Esophagus (tissue), 2 donors: Measurements from ENCODE around the gene ZNF804A. TPM values are rescaled to one million over a fixed set of nuclear protein-coding genes. Genes with fewer than 3 reads are reported as not detected.

Experiments
- H3K27ac ChIP-seq, 2 donors: one replicate each; pipeline ENCODE4 v1.5.1; 2013; ENCODE audit warnings: low read depth in 2 of 2, mild to moderate bottlenecking in 2 of 2, inconsistent platforms in 1 of 2, low read length in 1 of 2, moderate library complexity in 1 of 2
- H3K27me3 ChIP-seq, 2 donors: one replicate each; pipeline ENCODE4 v1.6.1; 2013; ENCODE audit warnings: low read length in 2 of 2, control low read depth in 1 of 2, mild to moderate bottlenecking in 1 of 2; ENCODE audit not compliant: insufficient read depth in 2 of 2, control insufficient read depth in 1 of 2
- H3K36me3 ChIP-seq, 2 donors: one replicate each; pipeline ENCODE4 v1.6.1; 2013; ENCODE audit warnings: low read length in 1 of 2; ENCODE audit not compliant: control insufficient read depth in 2 of 2, insufficient read depth in 2 of 2
- H3K4me1 ChIP-seq, 2 donors: one replicate each; pipeline ENCODE4 v1.6.1; 2013; ENCODE audit warnings: low read length in 1 of 2; ENCODE audit not compliant: control insufficient read depth in 2 of 2, insufficient read depth in 2 of 2
- H3K4me3 ChIP-seq, 2 donors: one replicate each; pipeline ENCODE4 v1.5.1; 2013; ENCODE audit warnings: low read length in 2 of 2, mild to moderate bottlenecking in 2 of 2, low read depth in 1 of 2, moderate library complexity in 1 of 2
- H3K9me3 ChIP-seq, 2 donors: one replicate each; pipeline ENCODE4 v1.6.1; 2013; ENCODE audit warnings: mild to moderate bottlenecking in 2 of 2, low read depth in 1 of 2, low read length in 1 of 2, moderate library complexity in 1 of 2; ENCODE audit not compliant: control insufficient read depth in 2 of 2, insufficient read depth in 1 of 2
- WGBS, 2 donors: extraction: QIAGEN DNeasy Blood & Tissue Kit; methylation state at CpG; one replicate each; pipeline ENCODE4 v1.1.7; 2013; 5-methylcytosine and 5-hydroxymethylcytosine counted together
- polyA plus RNA-seq, 2 donors: library from polyadenylated mRNA; stranded (reverse); fragments of 200-250 nt; gene quantifications; one replicate each; pipeline ENCODE4 v1.2.3, GENCODE V29; 2013
- donor health status: healthy with polysubstance abuse.
- donor health status: Bipolar disorder and iron deficiency.

ZNF804A gene
- polyA plus RNA-seq, 2 donors: 0.01 TPM; not detected in 1

GRCh38 chr2:184564092-184564491, 34.2 kb upstream of the ZNF804A start:
- Histone ChIP-seq H3K36me3 (no peaks in the 10 kb centered on the region), H3K27me3 (no peaks in the 10 kb centered on the region), H3K4me1 (no peaks in the 10 kb centered on the region), H3K4me3 (no peak overlapping the region), H3K27ac (no peak overlapping the region), H3K9me3 (peaks cover 11% of the 10 kb centered on the region in 2 donors)
- WGBS, 2 donors: 48 to 49% methylated on average over 1 of the region's 1 CpG

GRCh38 chr2:184566716-184567115, 31.6 kb upstream of the ZNF804A start:
- 71 to 79% methylated on average over 3 of the region's 3 CpGs for WGBS, 2 donors
- no peak overlapping the region for H3K27ac ChIP-seq
- no peaks in the 10 kb centered on the region for H3K9me3 ChIP-seq
- no peaks in the 10 kb centered on the region for H3K36me3 ChIP-seq
- H3K4me1 ChIP-seq: no peaks in the 10 kb centered on the region
- H3K4me3 ChIP-seq: no peak overlapping the region
- no peaks in the 10 kb centered on the region for H3K27me3 ChIP-seq

GRCh38 chr2:184577056-184577455, 21.3 kb upstream of the ZNF804A start:
- WGBS, 2 donors: 75 to 86% methylated on average over 1 of the region's 1 CpG
- H3K36me3 ChIP-seq: no peaks in the 10 kb centered on the region
- H3K27me3 ChIP-seq: no peaks in the 10 kb centered on the region
- H3K9me3 ChIP-seq: no peaks in the 10 kb centered on the region
- no peaks in the 10 kb centered on the region for H3K4me1 ChIP-seq
- H3K4me3 ChIP-seq: no peak overlapping the region
- H3K27ac ChIP-seq: no peak overlapping the region

GRCh38 chr2:184577743-184578142, 20.6 kb upstream of the ZNF804A start:
- Histone ChIP-seq H3K9me3 (no peaks in the 10 kb centered on the region), H3K27me3 (no peaks in the 10 kb centered on the region), H3K4me3 (no peak overlapping the region), H3K27ac (no peak overlapping the region), H3K36me3 (no peaks in the 10 kb centered on the region), H3K4me1 (no peaks in the 10 kb centered on the region)
- 54% methylated on average over 4 of the region's 4 CpGs for WGBS, 2 donors

- Histone ChIP-seq H3K4me1 (no peaks in the 10 kb centered on the region), H3K36me3 (no peaks in the 10 kb centered on the region), H3K4me3 (no peak overlapping the region), H3K27ac (no peak overlapping the region), H3K9me3 (no peaks in the 10 kb centered on the region), H3K27me3 (no peaks in the 10 kb centered on the region)
- WGBS, 2 donors: 82 to 84% methylated on average over 4 of the region's 4 CpGs
Observed at GRCh38 chr2:184579226-184579625, 19.1 kb upstream of the ZNF804A start.

GRCh38 chr2:184581391-184581790, 16.9 kb upstream of the ZNF804A start:
- no peaks in the 10 kb centered on the region for H3K27me3 ChIP-seq
- H3K4me1 ChIP-seq: no peaks in the 10 kb centered on the region
- H3K9me3 ChIP-seq: no peaks in the 10 kb centered on the region
- no peaks in the 10 kb centered on the region for H3K36me3 ChIP-seq
- WGBS, 2 donors: 90 to 91% methylated on average over 1 of the region's 1 CpG
- no peak overlapping the region for H3K27ac ChIP-seq
- H3K4me3 ChIP-seq: no peak overlapping the region

- no peak overlapping the region for H3K27ac ChIP-seq
- no peaks in the 10 kb centered on the region for H3K36me3 ChIP-seq
- H3K9me3 ChIP-seq: no peaks in the 10 kb centered on the region
- no peak overlapping the region for H3K4me3 ChIP-seq
- H3K4me1 ChIP-seq: no peaks in the 10 kb centered on the region
- no peaks in the 10 kb centered on the region for H3K27me3 ChIP-seq
Observed at GRCh38 chr2:184589261-184589660, 9.1 kb upstream of the ZNF804A start.

- H3K36me3 ChIP-seq: no peaks in the 10 kb centered on the region
- H3K4me3 ChIP-seq: peak overlapping the region in 1 of 2 donors; percentile 57
- H3K9me3 ChIP-seq: no peaks in the 10 kb centered on the region
- peak overlapping the region in 1 of 2 donors; percentile 13 for H3K27ac ChIP-seq
- peaks cover 0 to 3% of the 10 kb centered on the region in 2 donors for H3K27me3 ChIP-seq
- 24 to 32% methylated on average over 5 of the region's 5 CpGs for WGBS, 2 donors
- peaks cover 0 to 5% of the 10 kb centered on the region in 2 donors for H3K4me1 ChIP-seq
Observed at GRCh38 chr2:184596819-184597411, 1.4 kb upstream of the ZNF804A start.

- Histone ChIP-seq H3K9me3 (no peaks in the 10 kb centered on the region), H3K27me3 (peaks cover 0 to 3% of the 10 kb centered on the region in 2 donors), H3K27ac (peak overlapping the region in 1 of 2 donors; percentile 13), H3K36me3 (no peaks in the 10 kb centered on the region), H3K4me3 (peak overlapping the region; percentile 15 to 57), H3K4me1 (peaks cover 0 to 5% of the 10 kb centered on the region in 2 donors)
- WGBS, 2 donors: 4 to 5% methylated on average over 14 of the region's 14 CpGs
Observed at GRCh38 chr2:184597571-184597991, 748 bp upstream of the ZNF804A start.

GRCh38 chr2:184598002-184598315, 370 bp upstream of the ZNF804A start:
- Histone ChIP-seq H3K9me3 (no peaks in the 10 kb centered on the region), H3K4me3 (peak overlapping the region; percentile 57 to 58), H3K4me1 (peaks cover 0 to 5% of the 10 kb centered on the region in 2 donors), H3K27ac (peak overlapping the region in 1 of 2 donors; percentile 13), H3K36me3 (no peaks in the 10 kb centered on the region), H3K27me3 (peaks cover 0 to 3% of the 10 kb centered on the region in 2 donors)
- WGBS, 2 donors: 1 to 2% methylated on average over 19 of the region's 19 CpGs
